ENCODE data around the gene ARL1. TPM values are rescaled to one million over a fixed set of nuclear protein-coding genes. Genes with fewer than 3 reads are reported as not detected.

Gene ARL1
- 54.0 and 58.7 TPM in 2 replicates for total RNA-seq

DNA sequence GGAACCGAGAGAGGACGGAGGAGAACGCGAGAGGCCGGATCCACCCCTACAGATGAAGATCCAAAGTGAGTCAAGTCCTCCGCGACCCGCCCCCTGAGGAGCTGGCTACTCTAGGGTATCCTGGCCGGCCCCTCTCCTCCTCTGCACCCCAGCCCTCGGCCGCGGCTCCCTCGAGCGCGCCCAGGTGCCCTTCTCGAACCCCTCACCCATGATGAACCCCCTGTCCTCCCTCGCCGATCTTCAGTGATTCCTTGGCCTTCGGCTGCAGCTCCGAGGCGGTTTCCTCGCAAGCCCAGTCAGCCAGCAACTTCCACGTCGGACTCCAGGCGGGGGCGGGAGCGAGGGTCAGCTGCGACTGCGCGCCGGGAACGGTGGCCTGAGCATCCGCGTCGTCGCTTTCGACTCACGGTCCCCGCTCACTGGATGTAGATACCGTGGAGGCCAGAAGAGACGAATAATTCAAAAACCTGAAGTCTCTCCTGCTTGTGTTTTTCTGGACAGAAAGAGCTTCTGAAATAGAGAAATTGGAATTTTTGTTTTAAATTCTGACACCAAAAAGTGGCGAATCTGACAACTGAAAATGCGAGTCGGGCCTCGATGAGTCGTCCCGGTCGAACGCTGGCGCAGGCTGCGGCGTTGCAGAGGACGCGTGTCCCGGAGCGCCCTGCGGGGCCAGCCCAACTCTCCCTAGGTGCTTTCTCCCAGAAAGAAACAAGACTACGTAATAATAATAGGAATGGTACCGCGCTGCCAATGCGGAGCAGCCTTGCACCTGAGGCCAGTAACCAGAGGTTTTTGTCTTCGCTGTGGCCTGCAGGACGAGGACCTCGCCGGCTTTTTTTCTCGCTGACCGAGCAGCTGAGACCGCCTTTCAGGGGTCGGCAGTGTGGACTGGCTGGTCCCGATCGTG is at the start of gene ARL1:
Gene ARL1 (minus strand): TSS at position 337 of the 910 bp plus-strand sequence. CDS start 127 bp downstream, at position 210.

Other genes starting within 250 kb of the ARL1 start
- gene SLC5A8, start 197.5 kb downstream of the ARL1 start, total RNA-seq: 0.08 TPM in 1 of 2 replicates, not detected in the other
- 10.7 and 14.5 TPM in 2 replicates for gene UTP20, start 127.7 kb downstream of the ARL1 start, total RNA-seq
- not detected in 2 replicates for gene SPIC, start 67.6 kb upstream of the ARL1 start, total RNA-seq
- not detected in 2 replicates for gene MYBPC1, start 187.2 kb upstream of the ARL1 start, total RNA-seq